ENCODE measurements around the gene MORN5.

GRCh38 chr9:122143296-122143695 is 16.4 kb upstream of the MORN5 start:
- TF ChIP-seq, protein P1, sequence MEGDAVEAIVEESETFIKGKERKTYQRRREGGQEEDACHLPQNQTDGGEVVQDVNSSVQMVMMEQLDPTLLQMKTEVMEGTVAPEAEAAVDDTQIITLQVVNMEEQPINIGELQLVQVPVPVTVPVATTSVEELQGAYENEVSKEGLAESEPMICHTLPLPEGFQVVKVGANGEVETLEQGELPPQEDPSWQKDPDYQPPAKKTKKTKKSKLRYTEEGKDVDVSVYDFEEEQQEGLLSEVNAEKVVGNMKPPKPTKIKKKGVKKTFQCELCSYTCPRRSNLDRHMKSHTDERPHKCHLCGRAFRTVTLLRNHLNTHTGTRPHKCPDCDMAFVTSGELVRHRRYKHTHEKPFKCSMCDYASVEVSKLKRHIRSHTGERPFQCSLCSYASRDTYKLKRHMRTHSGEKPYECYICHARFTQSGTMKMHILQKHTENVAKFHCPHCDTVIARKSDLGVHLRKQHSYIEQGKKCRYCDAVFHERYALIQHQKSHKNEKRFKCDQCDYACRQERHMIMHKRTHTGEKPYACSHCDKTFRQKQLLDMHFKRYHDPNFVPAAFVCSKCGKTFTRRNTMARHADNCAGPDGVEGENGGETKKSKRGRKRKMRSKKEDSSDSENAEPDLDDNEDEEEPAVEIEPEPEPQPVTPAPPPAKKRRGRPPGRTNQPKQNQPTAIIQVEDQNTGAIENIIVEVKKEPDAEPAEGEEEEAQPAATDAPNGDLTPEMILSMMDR (IDR thresholded peaks at IDR 0.05): no peak
- no peak for TF ChIP-seq POLR2A (IDR thresholded peaks at IDR 0.05)

Measured in tibial nerve (tissue), 3 donors.